T-helper 22 cell (primary cell): Measurements from ENCODE around the gene MACROH2A1.

ENCODE experiments used
- DNase-seq: peaks from one replicate; pipeline ENCODE4 v3.0.0-alpha.2; 2020; ENCODE audit warnings: low read depth

MACROH2A1 gene

DNA sequence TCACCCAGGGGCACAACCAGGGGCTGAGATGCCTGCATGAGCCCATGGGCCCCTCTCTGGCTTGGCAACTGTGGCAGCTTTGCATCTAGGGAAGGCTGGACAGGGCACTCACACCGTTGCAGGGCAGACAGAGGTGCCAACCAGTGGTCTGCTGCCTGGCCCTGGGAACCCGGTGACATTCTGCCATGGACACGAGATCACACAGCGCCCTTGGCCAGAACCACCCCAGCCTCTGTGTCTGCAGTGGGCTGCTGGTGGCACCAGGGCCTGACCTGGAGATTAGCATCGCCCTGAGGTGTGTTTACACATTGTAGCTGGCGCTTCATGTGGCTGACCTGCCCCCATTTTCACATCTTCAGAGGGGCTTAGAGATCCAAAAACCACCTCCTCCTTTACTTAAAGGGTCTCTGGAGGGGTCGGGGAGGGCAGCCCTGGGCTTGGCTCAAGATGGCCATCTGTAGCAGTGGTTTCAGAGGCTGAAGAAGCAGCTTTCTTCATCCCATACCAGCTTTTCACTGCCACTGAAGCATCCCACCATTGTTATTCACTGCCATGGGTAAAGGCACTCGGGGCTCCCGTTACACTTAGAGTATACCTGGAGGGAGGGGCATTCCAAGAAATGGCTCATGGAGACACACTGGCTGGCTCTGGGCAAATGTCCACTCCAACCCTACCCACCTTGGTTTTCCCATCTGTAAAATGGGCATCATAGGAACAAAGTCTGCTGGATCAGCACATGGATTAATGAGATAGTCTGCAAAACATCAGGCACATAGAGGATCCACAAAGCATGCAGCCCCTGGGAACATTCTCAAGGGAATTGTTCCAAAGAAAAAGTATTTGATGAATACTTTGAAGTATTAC lies 36.7 kb upstream of the MACROH2A1 start:
- DNase-seq: no peak

- no peak for DNase-seq
Measured at GRCh38 chr5:135434591-135435466, 35.8 kb upstream of the MACROH2A1 start.

DNA sequence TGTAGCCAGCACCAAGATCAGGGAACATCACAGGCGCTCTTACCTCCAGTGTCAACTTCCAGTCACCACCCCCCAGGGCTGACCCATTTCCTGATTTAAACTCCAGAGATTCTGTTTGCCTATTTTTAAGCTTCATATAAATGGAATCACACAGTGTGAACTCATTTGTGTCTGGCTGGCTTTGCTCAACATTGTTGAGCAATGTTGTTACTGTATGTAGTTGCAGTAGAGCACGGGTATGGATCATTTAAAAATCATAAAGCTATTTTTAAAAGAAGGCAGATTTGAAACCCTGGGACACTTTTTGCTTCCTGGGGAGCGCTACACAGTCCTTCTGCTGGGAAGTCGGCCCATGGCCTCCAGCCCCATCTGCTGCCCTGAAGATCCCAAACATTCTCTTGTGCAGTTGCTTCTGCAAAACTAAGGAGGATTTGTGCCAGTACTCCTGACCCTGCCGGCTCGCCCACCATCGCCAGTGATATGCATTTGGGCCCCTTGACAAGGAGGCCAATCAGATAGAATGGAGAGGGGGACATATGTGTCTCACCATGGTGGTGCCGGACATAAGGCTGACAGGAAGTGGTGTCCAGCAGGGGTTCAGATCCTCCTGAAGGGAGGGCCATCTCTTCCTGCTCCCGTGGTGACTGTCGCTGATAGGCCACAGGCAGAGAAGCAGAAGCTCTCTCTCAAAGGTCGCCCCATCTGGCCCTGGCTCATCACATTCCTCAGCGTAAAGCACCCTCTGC lies 34.8 kb upstream of the MACROH2A1 start:
- DNase-seq: no peak

- no peak for DNase-seq
Measured at GRCh38 chr5:135432113-135432512, 33.1 kb upstream of the MACROH2A1 start.

- no peak for DNase-seq
Measured at GRCh38 chr5:135430135-135430437, 31.1 kb upstream of the MACROH2A1 start.

DNA sequence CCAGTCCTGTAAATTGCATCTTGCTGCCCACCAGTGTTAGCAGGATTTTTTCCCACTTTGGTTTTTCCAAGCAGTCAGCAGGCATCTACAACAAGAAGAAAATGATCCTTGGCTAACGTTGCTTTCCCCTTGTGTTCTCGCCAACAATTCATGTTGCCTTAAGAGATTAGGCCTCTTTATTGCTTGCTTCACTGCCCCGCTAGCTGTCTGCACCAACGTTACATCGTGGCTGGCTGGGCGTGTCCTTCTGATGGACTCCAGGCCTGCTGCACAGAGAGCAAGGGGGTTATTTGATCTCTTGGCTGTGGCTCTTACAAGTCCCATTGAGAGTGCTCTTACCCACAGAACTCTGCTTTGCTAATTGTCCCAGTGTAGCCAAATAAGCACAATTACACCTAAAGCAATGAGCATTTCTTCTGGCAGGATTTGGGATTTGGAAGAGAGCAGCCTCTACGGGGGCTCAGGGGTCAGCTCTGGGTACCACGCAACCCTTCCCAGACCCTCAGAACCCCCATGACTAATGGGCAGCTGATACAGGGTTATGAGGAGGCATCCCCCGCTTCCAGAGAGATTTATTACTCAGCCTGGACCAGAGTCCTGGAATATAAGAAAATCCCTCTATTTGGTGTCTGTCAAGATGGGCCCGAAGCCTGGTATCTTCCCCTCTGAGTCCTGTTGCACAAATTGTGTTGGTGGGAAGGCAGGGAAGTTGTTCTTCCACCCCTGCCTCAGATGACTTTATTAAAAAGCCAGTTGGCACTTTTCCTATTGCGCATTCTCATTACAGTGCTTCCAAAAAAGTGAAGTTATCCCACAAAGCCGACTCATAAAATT lies 30.5 kb upstream of the MACROH2A1 start:
- no peak for DNase-seq

DNA sequence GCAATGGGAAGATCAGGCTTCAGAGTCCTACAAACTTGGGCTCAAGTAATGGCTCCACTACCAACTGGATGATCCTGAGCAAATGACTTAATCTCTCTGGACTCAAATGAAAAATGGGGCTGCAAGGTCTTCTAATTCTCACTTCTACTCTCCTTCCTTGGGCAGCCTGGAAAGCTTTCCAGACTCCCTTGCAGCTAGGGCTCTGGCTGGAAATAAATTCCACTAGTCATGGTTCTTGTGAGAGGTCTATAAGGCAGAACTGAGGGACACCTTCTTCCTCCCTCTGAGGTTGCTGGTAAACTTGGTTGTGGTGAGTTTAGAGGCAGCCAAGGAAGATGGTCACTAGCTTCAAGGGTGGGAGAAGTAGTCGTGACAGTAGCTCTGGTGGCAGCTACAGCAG lies 29.6 kb upstream of the MACROH2A1 start:
- DNase-seq: no peak

DNA sequence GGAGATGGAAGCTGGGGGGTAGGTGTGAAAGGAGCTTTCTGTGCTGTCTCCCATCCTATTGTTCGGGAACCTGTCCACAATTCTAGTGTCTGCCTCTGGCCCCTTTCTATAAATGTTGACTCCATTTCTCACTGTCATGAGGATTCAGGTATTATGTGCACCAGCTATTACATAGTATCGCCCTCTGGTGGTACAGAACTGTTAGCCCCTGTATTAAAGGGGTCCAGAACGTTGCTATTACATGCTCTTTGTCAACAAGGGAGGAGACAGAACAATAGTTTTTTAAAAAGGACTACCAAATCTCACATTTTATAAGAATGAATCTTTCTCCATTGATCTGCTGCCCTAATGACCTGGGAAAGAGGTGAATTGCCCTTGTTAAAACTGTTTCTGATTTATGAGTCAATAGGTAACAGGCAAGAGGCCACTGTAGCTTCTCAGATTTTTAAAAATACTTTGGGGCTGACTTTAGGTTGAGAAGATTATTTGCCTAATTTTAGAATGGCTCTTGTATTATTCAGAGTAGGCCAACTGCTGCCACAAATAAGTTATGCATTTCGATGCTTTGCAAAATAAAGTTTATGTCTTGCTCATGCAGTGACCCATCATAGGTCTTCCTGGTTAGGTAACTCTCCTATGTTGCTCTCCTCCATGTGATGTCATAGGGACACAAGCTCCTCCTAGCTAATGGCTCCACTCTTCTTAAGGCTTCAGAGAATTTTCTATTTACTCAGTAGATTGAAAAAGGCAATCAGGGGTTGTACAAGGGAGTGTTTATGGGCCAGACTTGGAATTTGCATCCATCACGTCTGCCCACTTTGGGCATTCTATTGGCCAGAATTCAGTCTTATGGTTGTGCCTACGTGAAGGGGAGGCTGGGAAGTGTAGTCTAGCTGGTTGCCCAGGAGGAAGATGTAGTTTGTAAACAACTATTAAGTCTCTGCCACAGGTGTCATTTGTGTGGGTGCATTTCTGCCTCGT lies 27.4 kb upstream of the MACROH2A1 start:
- DNase-seq: no peak

- DNase-seq: no peak
Measured at GRCh38 chr5:135425641-135426040, 26.6 kb upstream of the MACROH2A1 start.

- DNase-seq: no peak
Measured at GRCh38 chr5:135423846-135424168, 24.8 kb upstream of the MACROH2A1 start.

DNA sequence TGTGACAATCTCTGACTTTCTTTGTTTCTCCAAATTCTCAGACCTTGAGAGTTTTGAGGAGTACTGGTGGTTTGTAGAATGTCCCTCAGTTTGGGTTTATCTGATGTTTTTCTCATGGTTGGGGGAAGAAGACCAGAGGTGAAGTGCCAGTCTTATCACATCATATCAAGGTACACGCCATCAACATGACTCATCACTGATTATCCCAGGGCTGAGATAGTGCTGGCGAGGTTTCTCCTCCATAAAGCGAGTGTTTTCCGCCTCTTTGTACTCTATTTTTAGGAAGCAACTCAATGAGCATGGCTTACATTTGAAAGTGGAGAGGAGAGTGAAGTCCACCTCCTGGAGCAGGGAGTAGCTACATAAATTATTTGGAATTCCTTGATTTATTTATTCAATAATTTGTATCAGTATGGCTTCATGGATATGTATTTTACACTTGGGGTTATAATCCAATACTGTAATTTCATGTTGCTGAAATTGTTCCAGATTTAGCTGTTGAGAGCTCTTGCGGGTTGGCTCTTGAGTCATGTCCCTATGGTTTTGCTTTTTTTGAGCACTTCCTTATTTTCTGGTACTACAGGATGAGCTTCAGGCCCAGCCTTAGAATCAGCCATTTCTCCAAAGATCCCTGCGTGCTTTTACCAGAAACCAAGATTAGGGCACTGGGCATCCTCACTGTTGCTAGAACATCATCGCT lies 24.3 kb upstream of the MACROH2A1 start:
- no peak for DNase-seq

DNA sequence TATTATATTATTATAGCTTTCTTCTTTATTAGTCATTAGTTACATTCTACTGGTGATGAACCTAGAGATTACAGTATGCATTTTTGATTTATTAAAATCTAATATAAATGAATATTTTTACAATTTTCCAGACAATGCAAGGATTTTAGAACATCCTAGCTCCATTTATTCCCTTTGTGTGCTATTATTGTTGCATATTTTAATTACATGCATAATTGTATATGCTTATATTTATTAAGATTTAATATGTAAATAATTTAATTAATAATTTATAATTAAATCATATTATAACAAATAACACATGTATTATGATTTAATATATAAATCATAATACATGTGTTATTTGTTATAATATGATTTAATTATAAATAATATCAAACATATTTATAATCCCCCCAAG lies 23.4 kb upstream of the MACROH2A1 start:
- no peak for DNase-seq

- no peak for DNase-seq
Measured at GRCh38 chr5:135417083-135417482, 18.1 kb upstream of the MACROH2A1 start.

- no peak for DNase-seq
Measured at GRCh38 chr5:135405082-135405481, 6.1 kb upstream of the MACROH2A1 start.

GRCh38 chr5:135402031-135402430 lies 3.0 kb upstream of the MACROH2A1 start:
- no peak for DNase-seq

DNA sequence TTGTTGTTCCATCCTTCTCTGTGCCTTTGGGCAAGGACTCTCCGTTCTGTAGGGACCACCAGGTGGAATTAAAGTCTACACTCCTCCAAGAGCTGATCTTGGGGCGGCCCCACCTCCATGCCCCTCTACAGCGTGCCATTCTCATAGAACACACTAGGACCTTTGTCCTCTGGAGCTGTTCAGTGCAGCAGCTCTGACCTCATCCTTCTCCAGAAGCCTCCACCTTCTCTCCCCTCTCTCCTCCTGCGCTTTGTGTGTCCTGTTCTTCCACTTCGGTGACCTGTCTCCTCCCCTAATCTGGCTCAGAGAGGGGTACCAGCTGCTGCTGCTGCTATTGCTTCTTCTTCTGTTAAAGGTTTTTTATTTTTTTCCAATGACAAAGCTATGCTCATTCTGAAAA lies 1.8 kb upstream of the MACROH2A1 start:
- DNase-seq: no peak

GRCh38 chr5:135399794-135400542 lies 937 bp upstream of the MACROH2A1 start:
- no peak for DNase-seq

DNA sequence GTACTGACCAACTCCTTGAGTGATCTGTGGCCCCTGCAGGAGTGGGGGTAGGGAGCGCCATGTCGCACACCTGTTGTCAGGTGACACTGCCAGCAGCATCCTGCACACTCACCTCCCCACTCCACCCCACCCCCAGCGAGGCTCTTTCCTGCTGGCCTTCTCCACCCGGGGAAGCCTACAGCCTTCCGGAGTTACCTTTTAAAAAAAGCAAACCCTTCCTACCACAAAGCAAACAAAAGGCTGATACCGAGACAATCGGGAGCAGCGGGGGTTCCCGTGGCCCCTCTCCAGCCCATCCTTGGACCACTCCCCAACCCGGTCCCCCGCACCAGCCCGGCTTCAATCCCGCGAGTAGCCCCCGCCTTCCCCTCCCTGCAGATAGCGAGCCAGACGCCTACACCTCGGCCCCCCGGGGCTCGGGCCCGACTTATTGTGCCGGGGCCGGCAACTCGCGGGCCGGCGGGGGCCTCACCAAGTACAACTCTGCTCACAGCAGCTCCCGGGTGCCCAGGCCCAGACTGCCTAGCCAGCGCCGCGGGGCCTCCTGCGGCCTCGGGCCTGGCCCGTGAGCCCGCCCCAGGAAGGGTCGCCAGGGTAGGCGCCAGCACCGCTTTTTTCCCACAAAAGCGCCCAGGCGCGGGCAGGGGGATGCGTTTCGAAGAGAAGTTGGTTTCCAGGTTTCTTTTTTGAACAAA lies 724 bp downstream of the MACROH2A1 start:
- DNase-seq: no peak

GRCh38 chr5:135397084-135397483 lies 1.9 kb downstream of the MACROH2A1 start:
- no peak for DNase-seq
